Hematopoietic multipotent progenitor cell (in vitro differentiated cells): Measurements from ENCODE around the gene PKIB. TPM values are rescaled to one million over a fixed set of nuclear protein-coding genes. Genes with fewer than 3 reads are reported as not detected.

Source experiments
- small RNA-seq: library from RNA; depleted of rRNA; stranded (forward); fragments of <200 nt; gene quantifications from one replicate; pipeline ENCODE3, GENCODE V24; 2012
- total RNA-seq: library from RNA; depleted of rRNA; stranded (reverse); fragments of >200 nt; gene quantifications from one replicate; pipeline ENCODE4 v1.2.3, GENCODE V29; 2012

The PKIB gene
- total RNA-seq, 1 donor = not detected

Small RNA genes within 50 kb of the gene (small RNA-seq; reads per million reads assigned to genes)
- gene RN7SL564P = not detected

Other genes starting within 250 kb of the PKIB start
- gene HSF2, start 210.8 kb upstream of the PKIB start, total RNA-seq = 14.5 TPM
- gene SERINC1, start 138.6 kb upstream of the PKIB start, total RNA-seq = 59.2 TPM
- not detected for gene FABP7, start 169.3 kb downstream of the PKIB start, total RNA-seq
- gene SMPDL3A, start 178.9 kb downstream of the PKIB start, total RNA-seq = 0.27 TPM